ENCODE data around the gene CSNK1G3. TPM values are rescaled to one million over a fixed set of nuclear protein-coding genes. Genes with fewer than 3 reads are reported as not detected.

The CSNK1G3 gene
- total RNA-seq, 2 donors from 2014 or later = 18.4 to 50.2 TPM

DNA sequence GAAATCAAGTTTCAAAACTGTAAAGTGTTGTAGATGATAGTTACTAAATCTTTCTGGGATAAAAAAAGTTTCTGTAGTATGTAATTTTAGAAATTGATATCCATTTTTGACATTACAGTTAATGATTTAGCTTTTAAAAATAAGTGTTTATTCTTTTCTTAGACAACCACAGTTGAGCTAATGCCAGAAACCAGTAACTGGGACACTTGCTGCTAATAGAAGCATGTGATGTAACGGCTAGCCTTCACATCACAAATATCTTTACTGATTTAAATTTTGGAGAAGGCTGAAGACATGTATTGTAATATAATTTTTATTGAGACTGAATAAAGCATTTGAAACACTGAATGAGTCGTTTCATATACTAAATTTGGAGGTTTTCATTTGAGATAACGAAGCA, 18.8 kb downstream of the CSNK1G3 start:
- ATAC-seq (ENCODE audit: insufficient number of reproducible peaks, low FRiP score, low read depth) (no peak), DNase-seq (ENCODE audit: low spot score) (no peak)
- Histone ChIP-seq H3K36me3 (no peaks in the 10 kb centered on the region), H3K27me3 (replicated peaks; ENCODE audit: insufficient read depth) (no peaks in the 10 kb centered on the region), H3K4me1 (ENCODE audit: control insufficient read depth in 1 of 2, low read depth in 2 of 2) (peaks cover 17 to 20% of the 10 kb centered on the region in 2 donors), H3K9me3 (no peaks in the 10 kb centered on the region), H3K27ac (no peak overlapping the region), H3K4me3 (no peak overlapping the region)
- TF ChIP-seq, protein P1, sequence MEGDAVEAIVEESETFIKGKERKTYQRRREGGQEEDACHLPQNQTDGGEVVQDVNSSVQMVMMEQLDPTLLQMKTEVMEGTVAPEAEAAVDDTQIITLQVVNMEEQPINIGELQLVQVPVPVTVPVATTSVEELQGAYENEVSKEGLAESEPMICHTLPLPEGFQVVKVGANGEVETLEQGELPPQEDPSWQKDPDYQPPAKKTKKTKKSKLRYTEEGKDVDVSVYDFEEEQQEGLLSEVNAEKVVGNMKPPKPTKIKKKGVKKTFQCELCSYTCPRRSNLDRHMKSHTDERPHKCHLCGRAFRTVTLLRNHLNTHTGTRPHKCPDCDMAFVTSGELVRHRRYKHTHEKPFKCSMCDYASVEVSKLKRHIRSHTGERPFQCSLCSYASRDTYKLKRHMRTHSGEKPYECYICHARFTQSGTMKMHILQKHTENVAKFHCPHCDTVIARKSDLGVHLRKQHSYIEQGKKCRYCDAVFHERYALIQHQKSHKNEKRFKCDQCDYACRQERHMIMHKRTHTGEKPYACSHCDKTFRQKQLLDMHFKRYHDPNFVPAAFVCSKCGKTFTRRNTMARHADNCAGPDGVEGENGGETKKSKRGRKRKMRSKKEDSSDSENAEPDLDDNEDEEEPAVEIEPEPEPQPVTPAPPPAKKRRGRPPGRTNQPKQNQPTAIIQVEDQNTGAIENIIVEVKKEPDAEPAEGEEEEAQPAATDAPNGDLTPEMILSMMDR (IDR thresholded peaks at IDR 0.05) = no peak

GRCh38 chr5:123535648-123536047, 23.7 kb downstream of the CSNK1G3 start:
- Histone ChIP-seq H3K27ac (no peak overlapping the region), H3K4me3 (no peak overlapping the region), H3K4me1 (ENCODE audit: control insufficient read depth in 1 of 2, low read depth in 2 of 2) (peaks cover 6 to 12% of the 10 kb centered on the region in 2 donors), H3K9me3 (no peaks in the 10 kb centered on the region), H3K36me3 (no peaks in the 10 kb centered on the region), H3K27me3 (replicated peaks; ENCODE audit: insufficient read depth) (no peaks in the 10 kb centered on the region)
- DNase-seq (ENCODE audit: low spot score) (no peak), ATAC-seq (ENCODE audit: insufficient number of reproducible peaks, low FRiP score, low read depth) (no peak)
- TF ChIP-seq, protein P1 (IDR thresholded peaks at IDR 0.05) = no peak

GRCh38 chr5:123537256-123537655, 25.3 kb downstream of the CSNK1G3 start:
- ATAC-seq (ENCODE audit: insufficient number of reproducible peaks, low FRiP score, low read depth) (no peak), DNase-seq (ENCODE audit: low spot score) (no peak)
- Histone ChIP-seq H3K4me3 (no peak overlapping the region), H3K27ac (no peak overlapping the region), H3K36me3 (no peaks in the 10 kb centered on the region), H3K4me1 (ENCODE audit: control insufficient read depth in 1 of 2, low read depth in 2 of 2) (peaks cover 0 to 8% of the 10 kb centered on the region in 2 donors), H3K27me3 (replicated peaks; ENCODE audit: insufficient read depth) (no peaks in the 10 kb centered on the region), H3K9me3 (no peaks in the 10 kb centered on the region)
- TF ChIP-seq, protein P1 (IDR thresholded peaks at IDR 0.05) = no peak

DNA sequence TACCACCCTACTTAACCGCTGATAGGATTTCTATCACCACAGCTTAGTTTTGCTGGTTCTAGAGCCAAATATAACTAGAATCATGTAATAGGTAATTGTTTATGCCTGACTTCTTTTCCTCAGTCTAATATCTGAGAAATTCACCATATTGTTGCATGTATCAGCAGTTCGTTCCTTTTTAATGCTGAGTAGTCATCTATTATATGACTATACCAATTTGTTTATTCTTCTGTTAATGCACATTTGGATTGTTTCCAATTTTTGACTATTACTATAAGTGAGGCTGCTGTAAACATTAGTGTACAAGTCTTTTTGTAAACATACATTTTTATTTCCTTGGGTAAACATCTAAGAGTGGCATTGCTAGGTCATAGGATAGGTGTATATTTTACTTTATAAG, 25.9 kb downstream of the CSNK1G3 start:
- peaks cover 0 to 8% of the 10 kb centered on the region in 2 donors for H3K4me1 ChIP-seq (ENCODE audit: control insufficient read depth in 1 of 2, low read depth in 2 of 2)
- H3K9me3 ChIP-seq = no peaks in the 10 kb centered on the region
- no peaks in the 10 kb centered on the region for H3K27me3 ChIP-seq (replicated peaks; ENCODE audit: insufficient read depth)
- TF ChIP-seq, protein P1 (IDR thresholded peaks at IDR 0.05) = no peak
- H3K4me3 ChIP-seq = no peak overlapping the region
- DNase-seq (ENCODE audit: low spot score) (no peak), ATAC-seq (ENCODE audit: insufficient number of reproducible peaks, low FRiP score, low read depth) (no peak)
- no peaks in the 10 kb centered on the region for H3K36me3 ChIP-seq
- no peak overlapping the region for H3K27ac ChIP-seq

DNA sequence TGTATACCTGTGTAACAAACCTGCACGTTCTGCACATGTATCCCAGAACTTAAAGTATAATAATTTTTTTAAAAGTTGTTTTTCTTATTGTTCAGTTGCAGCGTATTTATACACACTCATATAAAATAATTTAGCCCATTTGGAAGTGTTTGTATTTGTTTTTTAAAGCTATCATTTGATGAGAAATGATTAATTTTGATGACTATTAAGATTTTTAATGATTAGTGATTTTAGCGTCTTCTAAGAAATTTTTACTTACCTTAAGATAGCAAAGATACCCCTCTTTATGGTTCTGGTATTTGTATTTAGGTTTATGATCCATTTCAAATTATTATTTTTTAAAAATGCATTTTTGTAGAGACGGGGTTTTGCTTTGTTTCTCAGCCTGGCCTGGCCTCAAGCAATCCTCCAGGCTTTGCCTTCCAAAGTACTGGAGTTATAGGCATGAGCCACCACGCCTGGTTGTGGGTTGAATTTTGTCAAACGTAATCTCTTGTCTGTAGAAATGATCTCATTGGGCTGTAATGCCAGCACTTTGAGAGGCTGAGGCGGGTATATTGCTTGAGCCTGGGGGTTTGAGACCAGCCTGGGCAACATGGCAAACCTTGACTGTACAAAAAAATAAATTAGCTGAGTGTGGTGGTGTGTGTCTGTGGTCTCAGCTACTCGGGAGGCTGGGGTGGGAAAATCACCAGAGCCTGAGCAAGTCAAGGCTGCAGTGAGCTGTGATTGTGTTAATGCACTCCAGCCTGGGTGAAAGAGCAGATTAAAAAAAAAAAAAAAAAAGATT, 26.9 kb downstream of the CSNK1G3 start:
- Histone ChIP-seq H3K4me1 (ENCODE audit: control insufficient read depth in 1 of 2, low read depth in 2 of 2) (peaks cover 0 to 4% of the 10 kb centered on the region in 2 donors), H3K4me3 (no peak overlapping the region), H3K36me3 (no peaks in the 10 kb centered on the region), H3K27me3 (replicated peaks; ENCODE audit: insufficient read depth) (no peaks in the 10 kb centered on the region), H3K27ac (no peak overlapping the region), H3K9me3 (no peaks in the 10 kb centered on the region)
- TF ChIP-seq, protein P1 (IDR thresholded peaks at IDR 0.05) = no peak
- DNase-seq (ENCODE audit: low spot score) (no peak), ATAC-seq (ENCODE audit: insufficient number of reproducible peaks, low FRiP score, low read depth) (no peak)
